ENCODE data around the gene PRR5.

The PRR5 gene

DNA sequence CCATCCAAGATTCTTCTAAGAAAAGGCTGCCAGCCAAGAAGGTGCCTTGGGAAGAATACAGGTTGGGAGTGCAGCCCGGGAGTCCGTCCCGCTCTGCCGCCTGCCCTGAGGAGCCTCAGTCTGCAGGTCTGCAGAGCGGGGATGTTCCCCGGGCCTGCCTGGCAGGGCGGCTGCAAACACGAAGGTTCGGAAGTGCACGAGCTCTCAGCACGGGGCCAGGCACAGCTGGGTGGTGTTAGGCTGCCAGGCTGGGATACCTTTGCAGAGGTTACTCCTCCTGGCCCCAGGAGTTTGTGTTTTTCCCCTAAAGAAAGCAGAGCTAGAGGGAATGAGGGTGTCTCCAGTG is 9.4 kb upstream of the PRR5 start:
- Histone ChIP-seq H3K4me3 (ENCODE audit: low read depth in 1 of 2, low read length in 2 of 2) (no peak overlapping the region), H3K4me1 (ENCODE audit: control insufficient read depth in 1 of 2, insufficient read depth in 2 of 2, low read length in 2 of 2) (peaks cover 0 to 7% of the 10 kb centered on the region in 2 donors), H3K9me3 (ENCODE audit: control insufficient read depth in 1 of 2, low read length in 2 of 2) (no peaks in the 10 kb centered on the region), H3K27ac (ENCODE audit: low read depth, low read length) (no peak overlapping the region), H3K36me3 (ENCODE audit: control insufficient read depth in 1 of 2, insufficient read depth in 2 of 2, low read length in 2 of 2) (no peaks in the 10 kb centered on the region), H3K9ac (ENCODE audit: low read depth in 1 of 2, low read length in 2 of 2) (no peak overlapping the region), H3K27me3 (ENCODE audit: control insufficient read depth in 1 of 2, insufficient read depth in 2 of 2, low read length in 2 of 2) (no peaks in the 10 kb centered on the region)

DNA sequence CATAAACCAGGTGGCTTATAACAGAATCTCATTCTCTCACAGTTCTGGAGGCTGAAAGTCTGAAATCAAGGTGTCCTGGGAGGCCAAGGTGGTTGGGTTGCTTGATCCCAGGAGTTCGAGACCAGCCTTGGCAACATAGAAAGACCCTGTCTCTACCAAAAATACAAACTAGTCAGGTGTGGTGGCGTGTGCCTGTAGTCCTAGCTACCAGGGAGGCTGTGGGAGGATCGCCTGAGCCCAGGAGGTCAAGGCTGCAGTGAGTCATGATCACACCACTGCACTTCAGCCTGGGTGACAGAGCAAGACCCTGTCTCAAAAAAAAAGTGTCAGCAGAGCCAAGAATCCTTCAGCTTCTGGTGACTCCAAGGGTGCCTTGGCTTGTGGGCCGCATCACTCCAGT is 8.9 kb upstream of the PRR5 start:
- H3K27ac ChIP-seq (ENCODE audit: low read depth, low read length) = no peak overlapping the region
- peaks cover 0 to 7% of the 10 kb centered on the region in 2 donors for H3K4me1 ChIP-seq (ENCODE audit: control insufficient read depth in 1 of 2, insufficient read depth in 2 of 2, low read length in 2 of 2)

GRCh38 chr22:44693756-44694155 is 8.2 kb upstream of the PRR5 start:
- H3K27ac ChIP-seq (ENCODE audit: low read depth, low read length) = no peak overlapping the region
- no peaks in the 10 kb centered on the region for H3K36me3 ChIP-seq (ENCODE audit: control insufficient read depth in 1 of 2, insufficient read depth in 2 of 2, low read length in 2 of 2)
- H3K4me3 ChIP-seq (ENCODE audit: low read depth in 1 of 2, low read length in 2 of 2) = no peak overlapping the region
- H3K9ac ChIP-seq (ENCODE audit: low read depth in 1 of 2, low read length in 2 of 2) = no peak overlapping the region
- no peaks in the 10 kb centered on the region for H3K27me3 ChIP-seq (ENCODE audit: control insufficient read depth in 1 of 2, insufficient read depth in 2 of 2, low read length in 2 of 2)
- peaks cover 0 to 7% of the 10 kb centered on the region in 2 donors for H3K4me1 ChIP-seq (ENCODE audit: control insufficient read depth in 1 of 2, insufficient read depth in 2 of 2, low read length in 2 of 2)
- no peaks in the 10 kb centered on the region for H3K9me3 ChIP-seq (ENCODE audit: control insufficient read depth in 1 of 2, low read length in 2 of 2)

More for the DNA sequence above, 8.9 kb upstream of the PRR5 start:
- H3K4me3 ChIP-seq (ENCODE audit: low read depth in 1 of 2, low read length in 2 of 2) = no peak overlapping the region
- H3K9me3 ChIP-seq (ENCODE audit: control insufficient read depth in 1 of 2, low read length in 2 of 2) = no peaks in the 10 kb centered on the region
- no peaks in the 10 kb centered on the region for H3K36me3 ChIP-seq (ENCODE audit: control insufficient read depth in 1 of 2, insufficient read depth in 2 of 2, low read length in 2 of 2)
- H3K27me3 ChIP-seq (ENCODE audit: control insufficient read depth in 1 of 2, insufficient read depth in 2 of 2, low read length in 2 of 2) = no peaks in the 10 kb centered on the region
- H3K9ac ChIP-seq (ENCODE audit: low read depth in 1 of 2, low read length in 2 of 2) = no peak overlapping the region

- Histone ChIP-seq H3K9me3 (ENCODE audit: control insufficient read depth in 1 of 2, low read length in 2 of 2) (no peaks in the 10 kb centered on the region), H3K4me1 (ENCODE audit: control insufficient read depth in 1 of 2, insufficient read depth in 2 of 2, low read length in 2 of 2) (peaks cover 6 to 14% of the 10 kb centered on the region in 2 donors), H3K9ac (ENCODE audit: low read depth in 1 of 2, low read length in 2 of 2) (no peak overlapping the region), H3K4me3 (ENCODE audit: low read depth in 1 of 2, low read length in 2 of 2) (no peak overlapping the region), H3K27me3 (ENCODE audit: control insufficient read depth in 1 of 2, insufficient read depth in 2 of 2, low read length in 2 of 2) (no peaks in the 10 kb centered on the region), H3K27ac (ENCODE audit: low read depth, low read length) (no peak overlapping the region), H3K36me3 (ENCODE audit: control insufficient read depth in 1 of 2, insufficient read depth in 2 of 2, low read length in 2 of 2) (no peaks in the 10 kb centered on the region)
Observed at GRCh38 chr22:44697423-44698141, 4.4 kb upstream of the PRR5 start.

- Histone ChIP-seq H3K36me3 (ENCODE audit: control insufficient read depth in 1 of 2, insufficient read depth in 2 of 2, low read length in 2 of 2) (no peaks in the 10 kb centered on the region), H3K27ac (ENCODE audit: low read depth, low read length) (no peak overlapping the region), H3K9me3 (ENCODE audit: control insufficient read depth in 1 of 2, low read length in 2 of 2) (no peaks in the 10 kb centered on the region), H3K9ac (ENCODE audit: low read depth in 1 of 2, low read length in 2 of 2) (no peak overlapping the region), H3K4me1 (ENCODE audit: control insufficient read depth in 1 of 2, insufficient read depth in 2 of 2, low read length in 2 of 2) (peaks cover 11 to 22% of the 10 kb centered on the region in 2 donors), H3K27me3 (ENCODE audit: control insufficient read depth in 1 of 2, insufficient read depth in 2 of 2, low read length in 2 of 2) (no peaks in the 10 kb centered on the region), H3K4me3 (ENCODE audit: low read depth in 1 of 2, low read length in 2 of 2) (no peak overlapping the region)
Observed at GRCh38 chr22:44698531-44699421, 3.2 kb upstream of the PRR5 start.

DNA sequence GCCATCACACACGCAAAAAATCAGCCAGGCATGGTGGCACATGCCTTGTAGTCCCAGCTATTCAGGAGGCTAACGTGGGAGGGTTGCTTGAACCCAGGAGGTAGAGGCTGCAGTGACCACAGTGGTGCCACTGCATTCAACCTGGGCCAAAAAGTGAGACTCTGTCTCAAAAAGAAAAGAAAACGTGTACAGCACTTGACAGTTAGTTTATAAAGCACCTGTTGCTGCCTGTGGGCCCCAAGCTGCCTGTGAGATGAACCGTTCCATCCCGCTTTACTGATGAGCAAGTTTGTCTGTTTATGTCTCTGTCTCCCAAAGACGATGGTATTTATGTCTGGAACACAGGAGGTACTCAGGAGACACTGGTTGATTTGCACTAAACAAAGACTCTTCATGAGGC is 1.5 kb upstream of the PRR5 start:
- Histone ChIP-seq H3K9me3 (ENCODE audit: control insufficient read depth in 1 of 2, low read length in 2 of 2) (no peaks in the 10 kb centered on the region), H3K4me1 (ENCODE audit: control insufficient read depth in 1 of 2, insufficient read depth in 2 of 2, low read length in 2 of 2) (peaks cover 14 to 23% of the 10 kb centered on the region in 2 donors), H3K9ac (ENCODE audit: low read depth in 1 of 2, low read length in 2 of 2) (no peak overlapping the region), H3K27me3 (ENCODE audit: control insufficient read depth in 1 of 2, insufficient read depth in 2 of 2, low read length in 2 of 2) (no peaks in the 10 kb centered on the region), H3K27ac (ENCODE audit: low read depth, low read length) (no peak overlapping the region), H3K4me3 (ENCODE audit: low read depth in 1 of 2, low read length in 2 of 2) (no peak overlapping the region), H3K36me3 (ENCODE audit: control insufficient read depth in 1 of 2, insufficient read depth in 2 of 2, low read length in 2 of 2) (peaks cover 0 to 6% of the 10 kb centered on the region in 2 donors)

- H3K27me3 ChIP-seq (ENCODE audit: control insufficient read depth in 1 of 2, insufficient read depth in 2 of 2, low read length in 2 of 2) = no peaks in the 10 kb centered on the region
Observed at GRCh38 chr22:44701187-44701790, 715 bp upstream of the PRR5 start.

DNA sequence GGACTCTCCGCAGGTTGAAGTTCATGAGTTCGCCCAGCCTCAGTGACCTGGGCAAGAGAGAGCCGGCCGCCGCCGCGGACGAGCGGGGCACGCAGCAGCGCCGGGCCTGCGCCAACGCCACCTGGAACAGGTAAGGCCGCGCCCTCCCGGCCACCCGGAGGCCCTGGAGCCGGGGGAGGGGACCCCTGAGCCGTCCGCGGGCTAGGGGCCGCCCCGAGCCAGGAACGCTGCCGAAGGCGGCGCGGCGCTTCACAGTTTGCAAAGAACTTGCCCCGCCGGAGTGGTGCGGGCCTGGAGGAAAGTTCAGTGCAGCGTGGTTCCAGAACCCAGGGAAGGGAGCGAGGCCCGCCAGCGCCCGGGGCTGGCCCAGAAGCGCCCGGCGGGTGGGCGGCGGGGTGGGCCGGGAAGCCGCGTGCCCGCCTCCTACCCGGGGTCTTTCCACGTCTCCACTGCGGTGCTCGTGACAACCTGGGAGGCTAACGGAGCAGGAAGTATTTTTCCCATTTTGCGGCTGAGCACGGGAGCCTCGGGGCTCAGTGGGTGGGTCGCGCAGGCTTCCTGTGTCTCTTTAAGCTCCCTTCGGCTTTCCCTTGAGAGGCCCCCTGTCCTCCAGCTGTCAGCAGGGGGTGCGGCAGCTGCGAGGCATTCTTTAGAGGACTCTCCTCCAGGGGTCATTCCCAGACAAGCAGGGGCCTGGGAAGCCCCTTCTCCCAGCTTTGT is 635 bp downstream of the PRR5 start:
- H3K4me1 ChIP-seq (ENCODE audit: control insufficient read depth in 1 of 2, insufficient read depth in 2 of 2, low read length in 2 of 2) = peaks cover 20 to 24% of the 10 kb centered on the region in 2 donors
- peaks cover 0 to 6% of the 10 kb centered on the region in 2 donors for H3K36me3 ChIP-seq (ENCODE audit: control insufficient read depth in 1 of 2, insufficient read depth in 2 of 2, low read length in 2 of 2)
- H3K27ac ChIP-seq (ENCODE audit: low read depth, low read length) = peak overlapping the region; percentile 20
- no peaks in the 10 kb centered on the region for H3K9me3 ChIP-seq (ENCODE audit: control insufficient read depth in 1 of 2, low read length in 2 of 2)
- peak overlapping the region; percentile 28 to 58 for H3K9ac ChIP-seq (ENCODE audit: low read depth in 1 of 2, low read length in 2 of 2)
- H3K27me3 ChIP-seq (ENCODE audit: control insufficient read depth in 1 of 2, insufficient read depth in 2 of 2, low read length in 2 of 2) = no peaks in the 10 kb centered on the region
- peak overlapping the region; percentile 75 to 82 for H3K4me3 ChIP-seq (ENCODE audit: low read depth in 1 of 2, low read length in 2 of 2)

More at GRCh38 chr22:44701187-44701790, 715 bp upstream of the PRR5 start:
- H3K9ac ChIP-seq (ENCODE audit: low read depth in 1 of 2, low read length in 2 of 2) = peak overlapping the region; percentile 51 to 54
- no peaks in the 10 kb centered on the region for H3K9me3 ChIP-seq (ENCODE audit: control insufficient read depth in 1 of 2, low read length in 2 of 2)
- H3K36me3 ChIP-seq (ENCODE audit: control insufficient read depth in 1 of 2, insufficient read depth in 2 of 2, low read length in 2 of 2) = peaks cover 0 to 6% of the 10 kb centered on the region in 2 donors
- no peak overlapping the region for H3K27ac ChIP-seq (ENCODE audit: low read depth, low read length)
- H3K4me1 ChIP-seq (ENCODE audit: control insufficient read depth in 1 of 2, insufficient read depth in 2 of 2, low read length in 2 of 2) = peaks cover 14 to 26% of the 10 kb centered on the region in 2 donors
- H3K4me3 ChIP-seq (ENCODE audit: low read depth in 1 of 2, low read length in 2 of 2) = peak overlapping the region; percentile 43 to 53

- H3K9ac ChIP-seq (ENCODE audit: low read depth in 1 of 2, low read length in 2 of 2) = peak overlapping the region; percentile 28 to 58
- H3K27ac ChIP-seq (ENCODE audit: low read depth, low read length) = no peak overlapping the region
Observed at GRCh38 chr22:44703255-44703870, 1.4 kb downstream of the PRR5 start.

More at GRCh38 chr22:44703255-44703870, 1.4 kb downstream of the PRR5 start:
- H3K9me3 ChIP-seq (ENCODE audit: control insufficient read depth in 1 of 2, low read length in 2 of 2) = no peaks in the 10 kb centered on the region
- peaks cover 0 to 6% of the 10 kb centered on the region in 2 donors for H3K36me3 ChIP-seq (ENCODE audit: control insufficient read depth in 1 of 2, insufficient read depth in 2 of 2, low read length in 2 of 2)
- no peaks in the 10 kb centered on the region for H3K27me3 ChIP-seq (ENCODE audit: control insufficient read depth in 1 of 2, insufficient read depth in 2 of 2, low read length in 2 of 2)
- H3K4me3 ChIP-seq (ENCODE audit: low read depth in 1 of 2, low read length in 2 of 2) = peak overlapping the region; percentile 75 to 82
- peaks cover 20 to 24% of the 10 kb centered on the region in 2 donors for H3K4me1 ChIP-seq (ENCODE audit: control insufficient read depth in 1 of 2, insufficient read depth in 2 of 2, low read length in 2 of 2)

Data from duodenal mucosa (tissue), 2 donors.